ENCODE results near the gene SRGAP3.

SRGAP3 gene

GRCh38 chr3:9040996-9041395, 208.4 kb downstream of the SRGAP3 start:
- Histone ChIP-seq H3K4me3 (ENCODE audit: low read depth in 1 of 2, low read length in 1 of 2) (no peak overlapping the region), H3K4me1 (ENCODE audit: control insufficient read depth in 1 of 2, insufficient read depth in 1 of 2, low read depth in 1 of 2, low read length in 1 of 2) (peaks cover 0 to 6% of the 10 kb centered on the region in 2 experiments), H3K27me3 (no peaks in the 10 kb centered on the region), H3K9me3 (no peaks in the 10 kb centered on the region), H3K36me3 (no peaks in the 10 kb centered on the region), H3K27ac (no peak overlapping the region)
- no peak for TF ChIP-seq CTCF (IDR thresholded peaks at IDR 0.05)

DNA sequence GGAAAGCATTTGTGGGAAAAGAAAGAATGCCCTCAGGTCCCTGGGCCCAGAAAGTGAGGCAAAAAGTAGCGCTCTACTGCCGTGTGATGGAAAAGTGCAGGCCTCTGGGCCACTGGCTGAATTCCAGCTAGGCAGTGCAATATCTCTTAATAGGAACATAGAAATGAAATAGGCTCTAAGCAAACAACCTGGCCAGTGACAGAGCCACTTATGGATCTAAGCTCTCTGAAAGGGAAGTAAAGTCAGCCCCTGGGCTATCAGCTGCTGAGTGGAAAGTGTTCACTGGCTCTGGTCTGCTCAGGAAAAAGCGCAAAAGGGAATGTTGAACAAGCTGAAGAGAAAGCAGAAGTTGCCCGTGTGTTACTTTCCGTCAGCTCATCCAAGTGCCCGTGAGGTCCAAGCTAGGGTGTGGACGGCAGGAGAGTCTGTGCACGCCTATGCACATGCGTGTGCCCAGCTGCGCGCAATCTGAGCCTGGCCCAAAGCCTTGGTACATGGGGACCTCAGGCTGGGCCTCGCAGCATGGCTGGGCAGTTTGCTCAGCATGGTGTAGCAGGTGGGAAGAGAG, 212.2 kb downstream of the SRGAP3 start:
- no peaks in the 10 kb centered on the region for H3K9me3 ChIP-seq
- peaks cover 0 to 6% of the 10 kb centered on the region in 2 experiments for H3K4me1 ChIP-seq (ENCODE audit: control insufficient read depth in 1 of 2, insufficient read depth in 1 of 2, low read depth in 1 of 2, low read length in 1 of 2)
- H3K27me3 ChIP-seq: no peaks in the 10 kb centered on the region
- no peak for TF ChIP-seq CTCF (IDR thresholded peaks at IDR 0.05)
- no peaks in the 10 kb centered on the region for H3K36me3 ChIP-seq
- H3K4me3 ChIP-seq (ENCODE audit: low read depth in 1 of 2, low read length in 1 of 2): no peak overlapping the region
- H3K27ac ChIP-seq: no peak overlapping the region

GRCh38 chr3:9036404-9037131, 212.9 kb downstream of the SRGAP3 start:
- H3K4me1 ChIP-seq (ENCODE audit: control insufficient read depth in 1 of 2, insufficient read depth in 1 of 2, low read depth in 1 of 2, low read length in 1 of 2): peaks cover 0 to 6% of the 10 kb centered on the region in 2 experiments
- H3K27ac ChIP-seq: no peak overlapping the region
- no peaks in the 10 kb centered on the region for H3K36me3 ChIP-seq
- H3K27me3 ChIP-seq: no peaks in the 10 kb centered on the region
- no peak for TF ChIP-seq CTCF (IDR thresholded peaks at IDR 0.05)
- no peaks in the 10 kb centered on the region for H3K9me3 ChIP-seq
- no peak overlapping the region for H3K4me3 ChIP-seq (ENCODE audit: low read depth in 1 of 2, low read length in 1 of 2)

DNA sequence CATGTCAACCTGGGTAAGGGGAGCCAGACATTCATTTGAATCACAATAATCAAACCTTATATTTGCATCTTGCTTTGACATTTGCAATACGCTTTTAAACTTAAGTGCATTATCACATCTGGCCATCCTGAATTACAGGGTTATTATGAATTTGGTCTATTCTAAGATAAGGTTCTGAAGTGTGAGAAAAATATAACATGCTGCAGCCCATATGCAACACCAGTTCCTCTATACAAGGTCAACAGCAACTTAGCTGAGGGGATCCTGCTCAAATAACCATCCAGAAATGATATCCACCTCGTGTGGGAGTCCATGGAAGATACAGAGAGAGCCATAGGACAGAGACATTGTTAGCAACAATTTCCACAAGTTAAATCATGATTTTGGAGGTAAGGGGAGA, 213.5 kb downstream of the SRGAP3 start:
- no peaks in the 10 kb centered on the region for H3K36me3 ChIP-seq
- peaks cover 0 to 6% of the 10 kb centered on the region in 2 experiments for H3K4me1 ChIP-seq (ENCODE audit: control insufficient read depth in 1 of 2, insufficient read depth in 1 of 2, low read depth in 1 of 2, low read length in 1 of 2)
- no peaks in the 10 kb centered on the region for H3K9me3 ChIP-seq
- H3K27ac ChIP-seq: no peak overlapping the region
- no peak for TF ChIP-seq CTCF (IDR thresholded peaks at IDR 0.05)
- no peaks in the 10 kb centered on the region for H3K27me3 ChIP-seq
- no peak overlapping the region for H3K4me3 ChIP-seq (ENCODE audit: low read depth in 1 of 2, low read length in 1 of 2)

DNA sequence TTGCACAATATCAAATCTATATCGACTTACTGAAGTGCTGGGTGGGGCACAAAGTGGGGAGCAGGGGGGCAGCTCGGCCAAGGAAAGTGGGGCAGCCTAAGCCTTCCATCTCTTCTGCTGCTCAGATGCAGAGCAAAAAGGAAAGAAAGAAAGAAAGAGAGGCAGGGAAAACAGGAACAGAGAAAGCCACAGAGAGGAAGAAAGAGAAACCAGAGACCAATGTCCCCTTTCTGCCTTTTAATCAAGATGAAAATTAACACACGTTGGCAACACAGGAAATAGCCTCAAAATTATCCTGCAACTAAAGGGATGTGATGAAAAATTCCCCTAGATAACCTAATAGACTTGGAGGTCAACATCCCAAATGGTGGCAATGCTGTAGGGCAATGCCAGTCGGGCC, 214.0 kb downstream of the SRGAP3 start:
- Histone ChIP-seq H3K9me3 (no peaks in the 10 kb centered on the region), H3K27ac (no peak overlapping the region), H3K4me3 (ENCODE audit: low read depth in 1 of 2, low read length in 1 of 2) (no peak overlapping the region), H3K4me1 (ENCODE audit: control insufficient read depth in 1 of 2, insufficient read depth in 1 of 2, low read depth in 1 of 2, low read length in 1 of 2) (peaks cover 0 to 6% of the 10 kb centered on the region in 2 experiments), H3K36me3 (no peaks in the 10 kb centered on the region), H3K27me3 (no peaks in the 10 kb centered on the region)
- no peak for TF ChIP-seq CTCF (IDR thresholded peaks at IDR 0.05)
